Subcutaneous preadipocyte (primary cell): ENCODE results near the gene ANP32B. TPM values are rescaled to one million over a fixed set of nuclear protein-coding genes. Genes with fewer than 3 reads are reported as not detected.

ENCODE experiments used
- small RNA-seq: library from RNA; depleted of rRNA; stranded (forward); fragments of <200 nt; gene quantifications from one replicate; pipeline ENCODE3, GENCODE V24; 2012
- total RNA-seq: library from RNA; depleted of rRNA; stranded (reverse); fragments of >200 nt; gene quantifications from 2 replicates; pipeline ENCODE4 v1.2.3, GENCODE V29; 2012

ANP32B gene
- total RNA-seq: 14.7 TPM in 2 replicates

GRCh38 chr9:97982683-97983588 is at the start of gene ANP32B:
Gene ANP32B, plus strand, starts transcription at chr9:97983341. Its CDS starts 215 bp downstream, at chr9:97983556.

GRCh38 chr9:97938081-97938644 is 45.0 kb upstream of the ANP32B start, which contains the start of gene HEMGN:
Gene HEMGN, minus strand, starts transcription at chr9:97938172. Its CDS starts 36 bp downstream, at chr9:97938136.

GRCh38 chr9:98056269-98057137 is 73.4 kb downstream of the ANP32B start, which contains the start of gene NANS:
Gene NANS, plus strand, starts transcription at chr9:98056732. Its CDS starts 77 bp downstream, at chr9:98056809.

Small RNA genes lying within 50 kb of the gene (small RNA-seq; reads per million reads assigned to genes)
- gene RNU6-918P: not detected

Other genes starting within 250 kb of the ANP32B start
- not detected in 2 replicates for gene FOXE1, start 130.1 kb upstream of the ANP32B start, total RNA-seq
- gene TRMO, start 60.8 kb upstream of the ANP32B start, total RNA-seq: 10.9 and 16.5 TPM in 2 replicates
- not detected in 2 replicates for gene HEMGN, start 45.2 kb upstream of the ANP32B start, total RNA-seq
- gene NANS, start 73.4 kb downstream of the ANP32B start, total RNA-seq: 73.1 and 83.0 TPM in 2 replicates
- 1.5 and 6.3 TPM in 2 replicates for gene TRIM14, start 135.9 kb downstream of the ANP32B start, total RNA-seq
- under 0.01 and 0.39 TPM in 2 replicates for gene CORO2A, start 209.3 kb downstream of the ANP32B start, total RNA-seq